ENCODE results near the gene STAT4.

STAT4 gene

DNA sequence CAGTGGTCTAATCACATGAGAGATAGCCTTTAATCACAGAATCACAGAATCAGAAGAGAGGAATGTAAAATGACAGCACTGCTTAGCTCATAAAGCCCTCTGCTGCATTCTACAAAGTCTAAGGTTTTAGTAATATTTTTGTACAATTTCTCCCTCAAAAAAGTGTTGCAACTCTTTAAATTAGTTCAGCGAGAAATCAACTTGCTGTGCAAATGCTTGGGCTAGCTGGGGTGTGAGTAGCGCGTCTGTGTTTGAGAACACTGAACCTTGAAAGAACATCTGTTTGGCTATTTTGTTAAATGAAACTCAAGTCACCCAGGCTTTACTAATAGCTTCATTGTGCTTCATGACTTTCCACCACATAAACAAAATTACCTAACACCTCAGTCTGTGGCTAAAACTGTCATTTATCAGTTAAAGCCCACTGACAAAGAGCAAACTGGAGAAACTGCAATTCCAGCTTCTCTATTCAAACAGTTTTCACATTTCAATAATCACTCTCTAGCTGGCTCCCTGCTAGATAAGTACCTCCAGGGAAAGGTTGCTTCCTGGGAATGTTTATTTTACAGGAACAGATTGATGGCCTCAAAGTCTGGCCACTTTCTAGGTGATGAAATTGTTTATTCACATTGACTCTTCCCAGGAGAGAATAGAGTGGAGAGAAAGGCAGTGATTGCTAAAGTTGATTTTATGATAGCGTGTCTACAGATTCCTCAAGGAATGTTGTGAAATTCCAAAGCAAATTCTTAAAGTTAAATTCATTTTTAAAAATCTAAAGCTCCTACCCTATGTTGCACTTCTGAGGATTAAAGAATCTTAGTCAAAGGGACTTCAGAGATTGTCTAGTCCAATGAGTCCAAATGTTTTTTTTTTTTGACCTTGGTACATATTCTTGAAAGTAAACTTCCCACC lies 100.8 kb downstream of the STAT4 start:
- H3K36me3 ChIP-seq (ENCODE audit: control insufficient read depth, low read length): no peaks in the 10 kb centered on the region
- no peaks in the 10 kb centered on the region for H4K20me1 ChIP-seq (ENCODE audit: control insufficient read depth, insufficient read depth, low read depth, low read length)
- no peak overlapping the region for H3K4me2 ChIP-seq (ENCODE audit: low read length)
- TF ChIP-seq, protein P1, sequence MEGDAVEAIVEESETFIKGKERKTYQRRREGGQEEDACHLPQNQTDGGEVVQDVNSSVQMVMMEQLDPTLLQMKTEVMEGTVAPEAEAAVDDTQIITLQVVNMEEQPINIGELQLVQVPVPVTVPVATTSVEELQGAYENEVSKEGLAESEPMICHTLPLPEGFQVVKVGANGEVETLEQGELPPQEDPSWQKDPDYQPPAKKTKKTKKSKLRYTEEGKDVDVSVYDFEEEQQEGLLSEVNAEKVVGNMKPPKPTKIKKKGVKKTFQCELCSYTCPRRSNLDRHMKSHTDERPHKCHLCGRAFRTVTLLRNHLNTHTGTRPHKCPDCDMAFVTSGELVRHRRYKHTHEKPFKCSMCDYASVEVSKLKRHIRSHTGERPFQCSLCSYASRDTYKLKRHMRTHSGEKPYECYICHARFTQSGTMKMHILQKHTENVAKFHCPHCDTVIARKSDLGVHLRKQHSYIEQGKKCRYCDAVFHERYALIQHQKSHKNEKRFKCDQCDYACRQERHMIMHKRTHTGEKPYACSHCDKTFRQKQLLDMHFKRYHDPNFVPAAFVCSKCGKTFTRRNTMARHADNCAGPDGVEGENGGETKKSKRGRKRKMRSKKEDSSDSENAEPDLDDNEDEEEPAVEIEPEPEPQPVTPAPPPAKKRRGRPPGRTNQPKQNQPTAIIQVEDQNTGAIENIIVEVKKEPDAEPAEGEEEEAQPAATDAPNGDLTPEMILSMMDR (IDR thresholded peaks at IDR 0.05; ENCODE audit: low read depth, low read length, poor library complexity, severe bottlenecking): no peak
- TF ChIP-seq EZH2phosphoT487 (IDR thresholded peaks at IDR 0.05; ENCODE audit: borderline replicate concordance, low read length): no peak
- no peak overlapping the region for H3K27ac ChIP-seq (ENCODE audit: low read depth, low read length)
- no peak overlapping the region for H3K4me3 ChIP-seq (ENCODE audit: low read length)
- no peaks in the 10 kb centered on the region for H3F3A ChIP-seq (ENCODE audit: control insufficient read depth, insufficient read depth)
- H3K9me2 ChIP-seq (replicated peaks; ENCODE audit: control insufficient read depth, low read length): no peaks in the 10 kb centered on the region
- H3K4me1 ChIP-seq (ENCODE audit: control insufficient read depth, low read length): peaks cover 8% of the 10 kb centered on the region
- peaks cover 25% of the 10 kb centered on the region for H3K27me3 ChIP-seq (ENCODE audit: control insufficient read depth, low read length)
- H3K79me2 ChIP-seq (ENCODE audit: control insufficient read depth, low read length): no peaks in the 10 kb centered on the region
- no peaks in the 10 kb centered on the region for H3K9me3 ChIP-seq (ENCODE audit: control insufficient read depth, insufficient read depth, low read length)

DNA sequence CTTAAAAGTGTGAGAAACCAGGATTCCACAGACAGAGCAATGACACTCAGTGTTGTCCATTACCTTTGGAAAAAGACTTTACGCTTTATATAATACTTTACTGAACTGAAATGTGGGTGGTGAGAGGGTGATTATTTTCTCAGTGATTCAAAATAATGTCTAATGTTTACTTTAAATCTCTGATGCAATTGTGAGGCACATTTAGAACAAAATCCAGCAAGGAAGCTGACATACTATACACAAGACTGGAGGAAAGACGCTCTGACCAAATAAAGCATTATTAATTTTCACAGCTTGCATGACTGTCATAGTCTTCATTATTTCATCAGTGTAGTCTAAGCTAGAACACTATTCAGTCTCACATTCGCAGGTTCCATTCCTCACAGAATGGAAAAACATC lies 102.7 kb downstream of the STAT4 start:
- H3K4me3 ChIP-seq (ENCODE audit: low read length): no peak overlapping the region
- H3K36me3 ChIP-seq (ENCODE audit: control insufficient read depth, low read length): no peaks in the 10 kb centered on the region
- H4K20me1 ChIP-seq (ENCODE audit: control insufficient read depth, insufficient read depth, low read depth, low read length): no peaks in the 10 kb centered on the region
- TF ChIP-seq EZH2phosphoT487 (IDR thresholded peaks at IDR 0.05; ENCODE audit: borderline replicate concordance, low read length): no peak
- TF ChIP-seq, protein P1 (IDR thresholded peaks at IDR 0.05; ENCODE audit: low read depth, low read length, poor library complexity, severe bottlenecking): no peak
- H3K27ac ChIP-seq (ENCODE audit: low read depth, low read length): no peak overlapping the region
- no peaks in the 10 kb centered on the region for H3K9me2 ChIP-seq (replicated peaks; ENCODE audit: control insufficient read depth, low read length)
- peaks cover 8% of the 10 kb centered on the region for H3K4me1 ChIP-seq (ENCODE audit: control insufficient read depth, low read length)
- H3F3A ChIP-seq (ENCODE audit: control insufficient read depth, insufficient read depth): no peaks in the 10 kb centered on the region
- H3K9me3 ChIP-seq (ENCODE audit: control insufficient read depth, insufficient read depth, low read length): no peaks in the 10 kb centered on the region
- no peak overlapping the region for H3K4me2 ChIP-seq (ENCODE audit: low read length)
- no peaks in the 10 kb centered on the region for H3K79me2 ChIP-seq (ENCODE audit: control insufficient read depth, low read length)
- peaks cover 22% of the 10 kb centered on the region for H3K27me3 ChIP-seq (ENCODE audit: control insufficient read depth, low read length)

DNA sequence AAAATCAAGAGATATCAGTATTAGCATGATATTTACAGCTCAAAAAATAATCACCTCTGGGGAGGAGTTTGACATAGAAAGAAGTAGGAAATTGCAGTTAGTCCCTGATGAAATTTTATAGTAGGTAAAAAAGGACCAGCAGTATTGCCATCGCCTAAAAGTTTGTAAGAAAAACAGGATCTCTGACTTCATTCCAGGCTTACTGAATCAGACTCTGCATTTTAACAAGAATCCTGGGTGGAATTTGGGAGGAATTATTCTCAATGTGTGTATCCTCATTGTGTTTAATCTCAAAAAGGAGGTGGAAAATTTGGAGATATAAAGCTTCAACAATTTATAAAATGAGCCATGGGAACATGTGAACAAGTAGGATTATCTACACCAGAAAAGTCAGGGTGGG lies 105.7 kb downstream of the STAT4 start:
- no peaks in the 10 kb centered on the region for H3K9me3 ChIP-seq (ENCODE audit: control insufficient read depth, insufficient read depth, low read length)
- H3K36me3 ChIP-seq (ENCODE audit: control insufficient read depth, low read length): no peaks in the 10 kb centered on the region

More for the DNA sequence above, 105.7 kb downstream of the STAT4 start:
- Histone ChIP-seq H4K20me1 (ENCODE audit: control insufficient read depth, insufficient read depth, low read depth, low read length) (no peaks in the 10 kb centered on the region), H3K4me2 (ENCODE audit: low read length) (no peak overlapping the region), H3K27me3 (ENCODE audit: control insufficient read depth, low read length) (peaks cover 10% of the 10 kb centered on the region), H3K27ac (ENCODE audit: low read depth, low read length) (no peak overlapping the region), H3K4me3 (ENCODE audit: low read length) (no peak overlapping the region), H3K79me2 (ENCODE audit: control insufficient read depth, low read length) (no peaks in the 10 kb centered on the region), H3F3A (ENCODE audit: control insufficient read depth, insufficient read depth) (no peaks in the 10 kb centered on the region), H3K9me2 (replicated peaks; ENCODE audit: control insufficient read depth, low read length) (no peaks in the 10 kb centered on the region; the same call in 1 of the 2 replicates), H3K4me1 (ENCODE audit: control insufficient read depth, low read length) (no peaks in the 10 kb centered on the region)
- TF ChIP-seq EZH2phosphoT487 (IDR thresholded peaks at IDR 0.05; ENCODE audit: borderline replicate concordance, low read length): no peak
- TF ChIP-seq, protein P1 (IDR thresholded peaks at IDR 0.05; ENCODE audit: low read depth, low read length, poor library complexity, severe bottlenecking): no peak
